Mesenchymal stem cell (in vitro differentiated cells and primary cell): ENCODE measurements around the gene NMNAT2.

Experiments used
- DNase-seq: peaks from one replicate; pipeline ENCODE4 v3.0.0-alpha.2; 2013
- H2AFZ ChIP-seq: one replicate; pipeline ENCODE4 v1.6.1; 2013; ENCODE audit warnings: low read depth, mild to moderate bottlenecking, control low read depth, inconsistent platforms, low read length, moderate library complexity
- H2AK5ac ChIP-seq: 2 replicates; pipeline ENCODE4 v1.6.1; 2013; ENCODE audit warnings: low read length, moderate library complexity, mild to moderate bottlenecking, inconsistent platforms; ENCODE audit not compliant: severe bottlenecking
- H2BK120ac ChIP-seq: one replicate; pipeline ENCODE4 v1.6.1; 2013; ENCODE audit warnings: low read depth, mild to moderate bottlenecking, inconsistent platforms, low read length, moderate library complexity
- H2BK12ac ChIP-seq, 2 experiments: one replicate each; pipeline ENCODE4 v1.6.1; 2013; ENCODE audit warnings: inconsistent platforms in 2 of 2, low read length in 2 of 2, mild to moderate bottlenecking in 2 of 2, moderate library complexity in 2 of 2, control low read depth in 1 of 2
- H2BK15ac ChIP-seq: one replicate; pipeline ENCODE4 v1.6.1; 2013; ENCODE audit warnings: mild to moderate bottlenecking, low read depth, inconsistent platforms; ENCODE audit not compliant: poor library complexity, severe bottlenecking
- H2BK5ac ChIP-seq: 2 replicates; pipeline ENCODE4 v1.6.1; 2013; ENCODE audit warnings: low read depth, mild to moderate bottlenecking, low read length, control low read depth, inconsistent platforms; ENCODE audit not compliant: poor library complexity, severe bottlenecking
- H3K14ac ChIP-seq, 2 experiments: one replicate each; pipeline ENCODE4 v1.6.1; 2013; ENCODE audit warnings: inconsistent platforms in 2 of 2, low read length in 2 of 2, control low read depth in 1 of 2, mild to moderate bottlenecking in 1 of 2, moderate library complexity in 1 of 2
- H3K18ac ChIP-seq, 2 experiments: one replicate each; pipeline ENCODE4 v1.6.1; 2013; ENCODE audit warnings: inconsistent platforms in 2 of 2, low read length in 2 of 2, control low read depth in 1 of 2, low read depth in 1 of 2, mild to moderate bottlenecking in 1 of 2
- H3K23ac ChIP-seq, 2 experiments: one replicate each; pipeline ENCODE4 v1.6.1; 2013; ENCODE audit warnings: inconsistent platforms in 2 of 2, low read length in 2 of 2, mild to moderate bottlenecking in 2 of 2, moderate library complexity in 2 of 2, control low read depth in 1 of 2
- H3K27ac ChIP-seq: 2 replicates; pipeline ENCODE4 v1.5.1; 2013; ENCODE audit warnings: mild to moderate bottlenecking, moderate library complexity, low read length, control low read depth, inconsistent platforms; ENCODE audit not compliant: poor library complexity, severe bottlenecking
- H3K27me3 ChIP-seq, 2 experiments: 2 replicates each; pipeline versions ENCODE4 v1.6.1 to v1.7.0; 2013; ENCODE audit warnings: low read length in 2 of 2, mild to moderate bottlenecking in 2 of 2, moderate library complexity in 2 of 2, control low read depth in 1 of 2, inconsistent platforms in 1 of 2; ENCODE audit not compliant: control insufficient read depth in 1 of 2, insufficient read depth in 1 of 2
- H3K36me3 ChIP-seq, 2 experiments: 2 replicates each; pipeline versions ENCODE4 v1.6.1 to v1.7.0; 2013; ENCODE audit warnings: low read length in 2 of 2, control low read depth in 1 of 2, inconsistent platforms in 1 of 2, low read depth in 1 of 2, mild to moderate bottlenecking in 1 of 2; ENCODE audit not compliant: insufficient read depth in 2 of 2, control insufficient read depth in 1 of 2
- H3K4ac ChIP-seq, 2 experiments: one replicate each; pipeline ENCODE4 v1.6.1; 2013; ENCODE audit warnings: inconsistent platforms in 2 of 2, low read length in 2 of 2, mild to moderate bottlenecking in 2 of 2, moderate library complexity in 2 of 2, control low read depth in 1 of 2, low read depth in 1 of 2
- H3K4me1 ChIP-seq: 2 replicates; pipeline ENCODE4 v1.6.1; 2013; ENCODE audit warnings: low read depth, low read length, control low read depth; ENCODE audit not compliant: control insufficient read depth, insufficient read depth
- H3K4me2 ChIP-seq: 2 replicates; pipeline ENCODE4 v1.6.1; 2013; ENCODE audit warnings: low read length, mild to moderate bottlenecking, inconsistent platforms; ENCODE audit not compliant: poor library complexity, severe bottlenecking
- H3K4me3 ChIP-seq, 2 experiments: 2 replicates each; pipeline versions ENCODE4 v1.5.1 to v1.7.0; 2013; ENCODE audit warnings: low read length in 2 of 2, mild to moderate bottlenecking in 2 of 2, control low read depth in 1 of 2, low read depth in 1 of 2; ENCODE audit not compliant: insufficient read depth in 1 of 2
- H3K79me1 ChIP-seq: replicated peaks from 2 replicates; pipeline ENCODE4 v1.6.1; 2013; ENCODE audit warnings: mild to moderate bottlenecking, control low read depth, low read length, inconsistent platforms; ENCODE audit not compliant: poor library complexity, severe bottlenecking
- H3K9ac ChIP-seq: 2 replicates; pipeline ENCODE4 v1.7.0; 2013; ENCODE audit warnings: mild to moderate bottlenecking, low read length, moderate library complexity
- H3K9me3 ChIP-seq: 2 replicates; pipeline ENCODE4 v1.7.0; 2013; ENCODE audit warnings: mild to moderate bottlenecking, low read length; ENCODE audit not compliant: control insufficient read depth
- H4K8ac ChIP-seq: one replicate; pipeline ENCODE4 v1.6.1; 2013; ENCODE audit warnings: inconsistent platforms, mild to moderate bottlenecking, low read length, moderate library complexity
- H4K91ac ChIP-seq: one replicate; pipeline ENCODE4 v1.6.1; 2013; ENCODE audit warnings: mild to moderate bottlenecking, low read length, inconsistent platforms
- WGBS: methylation state at CpG from one replicate; pipeline ENCODE4 v1.1.7; 2013; ENCODE audit warnings: mixed read lengths; 5-methylcytosine and 5-hydroxymethylcytosine counted together

Gene NMNAT2

DNA sequence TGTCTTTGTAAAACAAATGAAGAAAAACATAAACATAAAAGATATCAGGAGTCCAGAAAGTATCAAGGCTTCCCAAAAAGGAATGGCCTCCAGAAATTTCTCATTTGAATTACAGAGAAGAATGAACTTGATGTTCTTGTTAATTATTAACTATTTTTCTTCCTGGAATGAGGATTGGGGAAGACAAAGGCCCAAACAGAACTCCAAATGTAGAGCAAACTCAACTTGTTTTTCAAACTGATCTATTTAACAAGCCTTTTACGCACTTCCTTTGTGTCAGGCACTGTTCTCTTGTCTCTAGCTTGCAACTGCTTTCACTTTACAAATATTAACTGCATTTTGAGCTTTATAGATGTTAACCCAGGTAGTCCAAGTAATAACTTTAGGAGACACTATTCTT is 186.6 kb downstream of the NMNAT2 start:
- Histone ChIP-seq H3K14ac (no peak overlapping the region), H2AK5ac (no peak overlapping the region), H2AFZ (no peak overlapping the region), H2BK120ac (no peak overlapping the region), H3K9me3 (no peaks in the 10 kb centered on the region), H3K27me3 (no peaks in the 10 kb centered on the region), H3K9ac (no peak overlapping the region), H3K4me1 (peaks cover 12% of the 10 kb centered on the region), H3K4ac (no peak overlapping the region), H3K36me3 (no peaks in the 10 kb centered on the region), H3K27ac (no peak overlapping the region), H3K18ac (no peak overlapping the region), H3K4me2 (no peak overlapping the region), H3K23ac (no peak overlapping the region), H2BK5ac (no peak overlapping the region), H4K8ac (no peak overlapping the region), H3K4me3 (no peak overlapping the region), H2BK15ac (no peak overlapping the region), H2BK12ac (no peak overlapping the region), H3K79me1 (no peaks in the 10 kb centered on the region), H4K91ac (no peak overlapping the region)
- DNase-seq = no peak
- WGBS = 100% methylated on average over 1 of the region's 1 CpG

DNA sequence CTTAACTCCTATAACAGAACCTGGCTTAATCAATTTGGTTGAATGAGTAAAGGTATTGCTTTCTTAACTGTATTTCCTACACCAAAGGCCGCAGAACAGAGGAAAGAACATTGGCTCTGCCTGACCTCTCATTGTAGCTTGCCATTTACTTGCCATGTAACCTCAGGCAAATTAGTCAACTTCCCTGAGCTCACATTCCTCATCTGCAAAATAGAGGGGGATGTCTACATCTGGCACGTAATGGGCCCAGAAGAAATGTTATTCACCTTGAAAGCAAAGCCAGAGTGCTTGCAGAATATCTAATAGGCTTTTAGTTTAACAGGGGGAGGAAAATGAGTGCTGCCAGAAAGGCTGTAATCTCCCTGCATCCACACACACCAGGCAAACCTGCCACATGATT is 187.8 kb downstream of the NMNAT2 start:
- Histone ChIP-seq H3K4me3 (no peak overlapping the region), H3K18ac (no peak overlapping the region), H4K8ac (no peak overlapping the region), H3K4me1 (peaks cover 10% of the 10 kb centered on the region), H3K23ac (no peak overlapping the region), H2BK5ac (no peak overlapping the region), H3K9me3 (no peaks in the 10 kb centered on the region), H3K27ac (no peak overlapping the region), H2BK12ac (no peak overlapping the region), H2BK15ac (no peak overlapping the region), H3K14ac (no peak overlapping the region), H3K4me2 (no peak overlapping the region), H3K4ac (no peak overlapping the region), H3K36me3 (no peaks in the 10 kb centered on the region), H3K27me3 (no peaks in the 10 kb centered on the region), H3K79me1 (no peaks in the 10 kb centered on the region), H2AK5ac (no peak overlapping the region), H4K91ac (no peak overlapping the region), H2BK120ac (no peak overlapping the region), H2AFZ (no peak overlapping the region), H3K9ac (no peak overlapping the region)
- WGBS = 100% methylated on average over 1 of the region's 2 CpGs
- DNase-seq = no peak

DNA sequence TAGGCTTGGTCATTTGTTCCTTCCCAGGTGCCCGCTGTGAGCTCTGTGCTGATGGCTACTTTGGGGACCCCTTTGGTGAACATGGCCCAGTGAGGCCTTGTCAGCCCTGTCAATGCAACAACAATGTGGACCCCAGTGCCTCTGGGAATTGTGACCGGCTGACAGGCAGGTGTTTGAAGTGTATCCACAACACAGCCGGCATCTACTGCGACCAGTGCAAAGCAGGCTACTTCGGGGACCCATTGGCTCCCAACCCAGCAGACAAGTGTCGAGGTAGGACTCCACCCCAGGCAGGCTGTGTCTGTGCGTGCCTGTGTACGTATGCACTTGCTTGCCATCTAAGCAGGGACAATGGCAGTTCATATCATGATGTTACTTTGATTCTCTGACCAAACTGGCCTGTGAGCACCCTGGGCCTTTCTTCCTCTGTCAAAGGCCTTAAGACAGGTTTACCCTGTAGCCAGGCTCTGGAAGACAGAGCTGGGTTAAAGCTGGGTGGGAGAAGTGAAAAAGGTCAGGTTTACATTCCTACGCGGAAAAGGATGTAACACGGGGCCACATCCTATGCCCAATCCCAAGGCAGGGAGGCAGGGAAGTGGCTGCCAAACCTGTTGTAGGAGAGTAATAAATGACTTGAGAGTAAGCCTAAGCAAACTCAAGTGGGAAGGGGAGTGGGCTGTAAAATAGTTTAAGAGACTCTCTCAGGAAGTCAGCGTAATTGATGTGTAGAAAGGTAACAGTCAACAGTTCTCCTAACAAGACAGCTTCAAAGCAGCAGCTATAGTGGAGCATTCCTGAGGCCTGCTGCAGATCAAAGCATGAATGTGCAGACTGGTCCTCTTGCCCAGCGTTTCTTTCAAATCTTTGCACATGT is 189.6 kb downstream of the NMNAT2 start:
- Histone ChIP-seq H3K4me1 (peaks cover 6% of the 10 kb centered on the region), H2AK5ac (no peak overlapping the region), H2BK12ac (peak overlapping the region; percentile 67 to 68), H3K4me2 (no peak overlapping the region), H3K27me3 (no peaks in the 10 kb centered on the region), H3K9ac (no peak overlapping the region), H3K79me1 (no peaks in the 10 kb centered on the region), H3K9me3 (no peaks in the 10 kb centered on the region), H3K4ac (peak overlapping the region in 1 of 2 experiments; percentile 36), H2BK5ac (no peak overlapping the region), H3K4me3 (no peak overlapping the region), H2AFZ (no peak overlapping the region), H2BK120ac (peak overlapping the region; percentile 21), H3K27ac (no peak overlapping the region), H3K23ac (no peak overlapping the region), H2BK15ac (no peak overlapping the region), H4K91ac (peak overlapping the region; percentile 84), H3K18ac (peak overlapping the region in 1 of 2 experiments; percentile 28), H3K36me3 (no peaks in the 10 kb centered on the region), H4K8ac (peak overlapping the region; percentile 10), H3K14ac (peak overlapping the region in 1 of 2 experiments; percentile 44)
- WGBS = 77% methylated on average over 13 of the region's 13 CpGs
- no peak for DNase-seq

DNA sequence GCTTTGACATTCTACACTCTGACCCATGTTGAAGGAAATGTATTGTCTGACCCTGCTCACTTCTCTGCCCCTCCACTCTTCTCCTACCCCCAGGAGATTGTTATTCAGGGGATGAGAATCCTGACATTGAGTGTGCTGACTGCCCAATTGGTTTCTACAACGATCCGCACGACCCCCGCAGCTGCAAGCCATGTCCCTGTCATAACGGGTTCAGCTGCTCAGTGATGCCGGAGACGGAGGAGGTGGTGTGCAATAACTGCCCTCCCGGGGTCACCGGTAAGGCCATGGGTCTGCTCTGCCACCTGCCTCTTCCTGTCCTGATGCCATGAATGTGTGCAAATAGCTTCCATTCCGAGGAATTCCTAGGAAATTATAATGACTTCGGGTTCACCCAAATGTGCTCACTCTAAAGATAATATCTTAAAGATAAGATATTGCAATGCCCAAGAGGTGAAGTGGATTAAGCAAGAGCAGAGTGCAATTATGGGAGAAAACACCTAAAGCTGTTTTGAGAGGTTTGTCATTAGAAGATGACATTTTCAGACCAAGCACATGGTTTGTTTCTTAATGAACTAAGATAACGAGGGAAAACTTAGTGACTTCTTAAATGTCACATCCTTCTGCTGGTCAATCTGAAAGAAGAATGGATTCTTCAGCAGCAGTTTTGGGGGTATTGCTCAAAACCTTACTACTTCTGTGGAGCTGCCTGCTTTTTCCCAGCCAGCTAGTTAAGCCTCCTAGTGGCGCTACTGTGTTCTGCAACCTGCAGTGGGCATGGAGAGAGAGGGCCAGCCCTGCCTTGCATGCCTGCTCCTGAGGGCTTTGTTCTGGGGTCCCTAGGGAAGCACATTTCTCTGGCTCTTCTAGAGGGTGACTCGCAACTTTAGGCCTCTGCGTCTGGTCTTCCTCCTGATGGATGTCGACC is 190.5 kb downstream of the NMNAT2 start:
- H3K18ac ChIP-seq = peak overlapping the region; percentile 16 to 28
- H3K4me3 ChIP-seq = no peak overlapping the region
- H3K4ac ChIP-seq = no peak overlapping the region
- H2AFZ ChIP-seq = no peak overlapping the region
- no peak overlapping the region for H3K23ac ChIP-seq
- H3K14ac ChIP-seq = no peak overlapping the region
- H3K9me3 ChIP-seq = no peaks in the 10 kb centered on the region
- H2BK5ac ChIP-seq = no peak overlapping the region
- no peak overlapping the region for H3K4me2 ChIP-seq
- no peaks in the 10 kb centered on the region for H3K27me3 ChIP-seq
- peak; percentile 55 for DNase-seq
- WGBS = 75% methylated on average over 14 of the region's 16 CpGs
- no peak overlapping the region for H4K8ac ChIP-seq
- no peak overlapping the region for H3K9ac ChIP-seq
- no peak overlapping the region for H3K27ac ChIP-seq
- no peak overlapping the region for H2BK12ac ChIP-seq
- no peak overlapping the region for H2AK5ac ChIP-seq
- H3K4me1 ChIP-seq = peaks cover 6% of the 10 kb centered on the region
- no peak overlapping the region for H2BK15ac ChIP-seq
- peak overlapping the region; percentile 1 for H4K91ac ChIP-seq
- no peaks in the 10 kb centered on the region for H3K79me1 ChIP-seq
- H2BK120ac ChIP-seq = no peak overlapping the region
- no peaks in the 10 kb centered on the region for H3K36me3 ChIP-seq
